Gastrocnemius medialis (tissue), 4 donors: ENCODE measurements around the gene CYTH4. TPM values are rescaled to one million over a fixed set of nuclear protein-coding genes. Genes with fewer than 3 reads are reported as not detected.

ENCODE experiments used
- ATAC-seq, 2 donors: fragments of 150-250 bp; one replicate each; pipeline ENCODE4 v1.9.1; 2016
- DNase-seq, 2 donors: peaks; one replicate each; pipeline ENCODE4 v3.0.0-alpha.2; 2019
- H3K27ac ChIP-seq, 4 donors: fragments of 200-600 bp; sonication (generic); 1 replicate in 1 of 4; 2 replicates in 3 of 4; pipeline ENCODE4 v1.5.1; 2016 to 2018; ENCODE audit warnings: mild to moderate bottlenecking in 2 of 4, moderate library complexity in 1 of 4
- H3K27me3 ChIP-seq, 3 donors: fragments of 200-600 bp; sonication (generic) in 2 of 3; 1 replicate in 1 of 3; 2 replicates in 2 of 3; pipeline versions ENCODE4 v1.5.1 to v1.6.0; 2016 to 2019; ENCODE audit warnings: mild to moderate bottlenecking in 1 of 3, moderate library complexity in 1 of 3
- H3K36me3 ChIP-seq, 2 donors: fragments of 200-600 bp; sonication (generic) in 1 of 2; one replicate each; pipeline ENCODE4 v1.5.1; 2017 to 2018
- H3K4me1 ChIP-seq, 2 donors: fragments of 200-600 bp; sonication (generic) in 1 of 2; one replicate each; pipeline ENCODE4 v1.5.1; 2016 to 2017; ENCODE audit warnings: mild to moderate bottlenecking in 2 of 2
- H3K4me3 ChIP-seq, 4 donors: fragments of 200-600 bp; sonication (generic) in 3 of 4; 1 replicate in 1 of 4; 2 replicates in 3 of 4; pipeline ENCODE4 v1.5.1; 2016 to 2019; ENCODE audit warnings: mild to moderate bottlenecking in 2 of 4
- H3K9me3 ChIP-seq, 3 donors: fragments of 200-600 bp; sonication (generic) in 2 of 3; 1 replicate in 1 of 3; 2 replicates in 2 of 3; pipeline ENCODE4 v1.5.1; 2016 to 2019
- CTCF ChIP-seq, 5 experiments: fragments of 450-650 bp in 3 of 5; fragments of 200-600 bp in 2 of 5; sonication (generic) in 2 of 5; IDR thresholded peaks in 4 of 5; conservative IDR thresholded peaks in 1 of 5; 1 replicate in 4 of 5; 2 replicates in 1 of 5; pipeline ENCODE4 v1.5.1; 2016 to 2019; ENCODE audit warnings: antibody characterized with exemption in 5 of 5, mild to moderate bottlenecking in 3 of 5, moderate library complexity in 3 of 5
- POLR2A ChIP-seq, 2 donors: fragments of 450-650 bp; IDR thresholded peaks; one replicate each; pipeline ENCODE4 v1.6.1; 2017; ENCODE audit warnings: antibody characterized with exemption in 2 of 2, mild to moderate bottlenecking in 2 of 2, moderate library complexity in 2 of 2
- in situ Hi-C, 4 donors: fragments of 200-750 bp; cut with MboI; loops; one replicate each; pipeline versions ENCODE4 v1.15.0 to v1.8.0; 2017; ENCODE audit warnings: low sequenced_read_pairs in 4 of 4
- intact Hi-C: fragments of 100-400 bp; cut with DNase I; formaldehyde crosslinking; loops from one replicate; pipeline ENCODE4 v1.15.1; 2023; ENCODE audit warnings: low total_unique reads
- total RNA-seq, 4 donors: library from RNA; depleted of rRNA; stranded (reverse); fragments of >200 nt; gene quantifications; one replicate each; pipeline versions ENCODE4 v1.1.0 to v1.2.3, GENCODE V29; 2016

Gene CYTH4
- total RNA-seq, 4 donors from 2014 or later, result 1.7 to 2.2 (median 2.0) TPM; not detected in 1

- H3K4me3 ChIP-seq, result no peak overlapping the region
- no peaks in the 10 kb centered on the region for H3K36me3 ChIP-seq
- ATAC-seq, result no peak
- peaks cover 24 to 44% (median 32%) of the 10 kb centered on the region in 3 donors for H3K27me3 ChIP-seq
- no peaks in the 10 kb centered on the region for H3K9me3 ChIP-seq
- no peak overlapping the region for H3K27ac ChIP-seq
- TF ChIP-seq CTCF (IDR thresholded peaks at IDR 0.05 in 4 of 5, conservative IDR thresholded peaks at IDR 0.05 in 1 of 5) (no peak), POLR2A (IDR thresholded peaks at IDR 0.05) (no peak)
- no peak for DNase-seq
- in situ Hi-C loops (no loop called here), intact Hi-C loops (no loop called here)
- H3K4me1 ChIP-seq, result peaks cover 0 to 4% of the 10 kb centered on the region in 2 donors
These were observed 3.6 kb downstream of the CYTH4 start for GRCh38 chr22:37285937-37286336.

- peaks cover 0 to 4% of the 10 kb centered on the region in 2 donors for H3K4me1 ChIP-seq
These were observed 5.2 kb downstream of the CYTH4 start for GRCh38 chr22:37287550-37287951.

GRCh38 chr22:37288521-37288920 is 6.2 kb downstream of the CYTH4 start:
- Histone ChIP-seq H3K9me3 (no peaks in the 10 kb centered on the region), H3K27me3 (peaks cover 6 to 25% (median 16%) of the 10 kb centered on the region in 3 donors), H3K27ac (no peak overlapping the region), H3K36me3 (no peaks in the 10 kb centered on the region), H3K4me1 (peaks cover 0 to 4% of the 10 kb centered on the region in 2 donors), H3K4me3 (no peak overlapping the region)
- DNase-seq (no peak), ATAC-seq (no peak)
- intact Hi-C loops, result no loop called here
- TF ChIP-seq CTCF (IDR thresholded peaks at IDR 0.05 in 4 of 5, conservative IDR thresholded peaks at IDR 0.05 in 1 of 5) (no peak), POLR2A (IDR thresholded peaks at IDR 0.05) (no peak)
- in situ Hi-C loops, result no loop called here

More at GRCh38 chr22:37287550-37287951, 5.2 kb downstream of the CYTH4 start:
- intact Hi-C loops (no loop called here), in situ Hi-C loops (no loop called here)
- no peak for TF ChIP-seq POLR2A (IDR thresholded peaks at IDR 0.05)
- no peak for TF ChIP-seq CTCF (IDR thresholded peaks at IDR 0.05 in 4 of 5, conservative IDR thresholded peaks at IDR 0.05 in 1 of 5)
- no peak for DNase-seq
- H3K36me3 ChIP-seq, result no peaks in the 10 kb centered on the region
- no peak overlapping the region for H3K27ac ChIP-seq
- no peaks in the 10 kb centered on the region for H3K9me3 ChIP-seq
- H3K27me3 ChIP-seq, result peaks cover 14 to 31% (median 16%) of the 10 kb centered on the region in 3 donors
- ATAC-seq, result no peak
- H3K4me3 ChIP-seq, result no peak overlapping the region

- in situ Hi-C loops (no loop called here), intact Hi-C loops (no loop called here)
- no peak for DNase-seq
- Histone ChIP-seq H3K9me3 (no peaks in the 10 kb centered on the region), H3K27ac (no peak overlapping the region), H3K27me3 (peaks cover 0 to 18% (median 10%) of the 10 kb centered on the region in 3 donors), H3K36me3 (no peaks in the 10 kb centered on the region), H3K4me3 (no peak overlapping the region), H3K4me1 (peaks cover 0 to 4% of the 10 kb centered on the region in 2 donors)
- ATAC-seq, result no peak
- TF ChIP-seq CTCF (IDR thresholded peaks at IDR 0.05 in 4 of 5, conservative IDR thresholded peaks at IDR 0.05 in 1 of 5), result no peak
- TF ChIP-seq POLR2A (IDR thresholded peaks at IDR 0.05), result no peak
These were observed 6.9 kb downstream of the CYTH4 start for GRCh38 chr22:37289156-37289735.

- H3K9me3 ChIP-seq, result no peaks in the 10 kb centered on the region
- no peak for ATAC-seq
- no peak overlapping the region for H3K4me3 ChIP-seq
- TF ChIP-seq CTCF (IDR thresholded peaks at IDR 0.05 in 4 of 5, conservative IDR thresholded peaks at IDR 0.05 in 1 of 5) (no peak), POLR2A (IDR thresholded peaks at IDR 0.05) (no peak)
- intact Hi-C loops, result no loop called here
- peaks cover 0 to 11% (median 10%) of the 10 kb centered on the region in 3 donors for H3K27me3 ChIP-seq
- no peaks in the 10 kb centered on the region for H3K4me1 ChIP-seq
- no peak for DNase-seq
- in situ Hi-C loops, result no loop called here
- no peaks in the 10 kb centered on the region for H3K36me3 ChIP-seq
- H3K27ac ChIP-seq, result no peak overlapping the region
These were observed 8.4 kb downstream of the CYTH4 start for GRCh38 chr22:37290737-37291136.
